ENCODE results near the gene SYNJ1.
A peak's percentile ranks its signal among the peaks of the same experiment; 100 is the strongest.
"Not testable (repeated sequence)": the region's sequence is repeated elsewhere in the genome, so short reads cannot be mapped to it uniquely, and the experiment has no call there.

SYNJ1 gene, protein sequence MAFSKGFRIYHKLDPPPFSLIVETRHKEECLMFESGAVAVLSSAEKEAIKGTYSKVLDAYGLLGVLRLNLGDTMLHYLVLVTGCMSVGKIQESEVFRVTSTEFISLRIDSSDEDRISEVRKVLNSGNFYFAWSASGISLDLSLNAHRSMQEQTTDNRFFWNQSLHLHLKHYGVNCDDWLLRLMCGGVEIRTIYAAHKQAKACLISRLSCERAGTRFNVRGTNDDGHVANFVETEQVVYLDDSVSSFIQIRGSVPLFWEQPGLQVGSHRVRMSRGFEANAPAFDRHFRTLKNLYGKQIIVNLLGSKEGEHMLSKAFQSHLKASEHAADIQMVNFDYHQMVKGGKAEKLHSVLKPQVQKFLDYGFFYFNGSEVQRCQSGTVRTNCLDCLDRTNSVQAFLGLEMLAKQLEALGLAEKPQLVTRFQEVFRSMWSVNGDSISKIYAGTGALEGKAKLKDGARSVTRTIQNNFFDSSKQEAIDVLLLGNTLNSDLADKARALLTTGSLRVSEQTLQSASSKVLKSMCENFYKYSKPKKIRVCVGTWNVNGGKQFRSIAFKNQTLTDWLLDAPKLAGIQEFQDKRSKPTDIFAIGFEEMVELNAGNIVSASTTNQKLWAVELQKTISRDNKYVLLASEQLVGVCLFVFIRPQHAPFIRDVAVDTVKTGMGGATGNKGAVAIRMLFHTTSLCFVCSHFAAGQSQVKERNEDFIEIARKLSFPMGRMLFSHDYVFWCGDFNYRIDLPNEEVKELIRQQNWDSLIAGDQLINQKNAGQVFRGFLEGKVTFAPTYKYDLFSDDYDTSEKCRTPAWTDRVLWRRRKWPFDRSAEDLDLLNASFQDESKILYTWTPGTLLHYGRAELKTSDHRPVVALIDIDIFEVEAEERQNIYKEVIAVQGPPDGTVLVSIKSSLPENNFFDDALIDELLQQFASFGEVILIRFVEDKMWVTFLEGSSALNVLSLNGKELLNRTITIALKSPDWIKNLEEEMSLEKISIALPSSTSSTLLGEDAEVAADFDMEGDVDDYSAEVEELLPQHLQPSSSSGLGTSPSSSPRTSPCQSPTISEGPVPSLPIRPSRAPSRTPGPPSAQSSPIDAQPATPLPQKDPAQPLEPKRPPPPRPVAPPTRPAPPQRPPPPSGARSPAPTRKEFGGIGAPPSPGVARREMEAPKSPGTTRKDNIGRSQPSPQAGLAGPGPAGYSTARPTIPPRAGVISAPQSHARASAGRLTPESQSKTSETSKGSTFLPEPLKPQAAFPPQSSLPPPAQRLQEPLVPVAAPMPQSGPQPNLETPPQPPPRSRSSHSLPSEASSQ (N-terminal part only)

DNA sequence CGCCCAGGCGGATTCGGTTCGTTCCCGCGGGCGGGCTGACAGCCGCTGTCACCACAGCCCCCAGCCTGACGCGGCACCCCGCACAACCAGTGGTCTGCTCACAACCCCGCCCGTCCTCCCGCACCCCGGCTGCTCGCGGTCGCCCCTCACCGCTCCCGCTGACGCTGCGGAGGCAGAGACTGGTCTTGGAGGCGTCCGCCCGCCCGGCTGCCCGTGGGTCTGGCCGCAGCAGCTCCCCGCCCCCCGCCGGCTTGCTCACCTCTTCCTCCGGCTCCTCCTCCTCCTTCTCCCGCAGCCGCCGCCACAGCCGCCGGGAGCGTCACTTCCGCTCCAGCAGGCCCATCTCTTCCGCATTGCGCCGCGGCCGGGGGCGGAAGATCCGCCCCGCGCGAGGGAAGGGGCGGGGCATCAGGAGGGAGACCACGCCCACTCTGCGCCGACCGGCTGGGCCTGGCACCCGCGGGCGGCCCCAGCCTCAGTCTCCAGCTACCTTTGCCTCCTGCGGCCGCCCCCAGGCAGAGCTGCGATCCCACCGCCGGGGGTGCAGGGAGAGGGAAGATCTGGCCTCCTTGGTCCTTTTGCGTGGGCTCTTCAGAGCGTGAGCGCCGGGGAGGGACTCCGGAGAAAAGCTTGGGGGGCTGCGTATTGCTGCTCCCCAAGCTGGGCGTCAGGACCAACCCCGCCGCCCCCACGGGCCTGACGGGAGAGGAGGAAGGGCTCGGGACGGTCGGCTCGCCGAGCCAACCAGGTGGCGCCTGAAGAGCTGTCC lies at the start of gene SYNJ1:
TSS of gene SYNJ1 (minus strand) at position 327 of the 769 bp plus-strand sequence. CDS start 1,118 bp downstream, outside the sequence.
- Histone ChIP-seq H3K36me3 (ENCODE audit: low read depth) (peaks cover 6% of the 10 kb centered on the region; the same call in 1 of the 2 replicates), H3K27me3 (ENCODE audit: insufficient read depth, poor library complexity, severe bottlenecking) (no peaks in the 10 kb centered on the region), H3K9me3 (ENCODE audit: severe bottlenecking) (no peaks in the 10 kb centered on the region), H3K27ac (ENCODE audit: poor library complexity, severe bottlenecking) (peak within 1 kb of the TSS; percentile 62), H3K4me3 (ENCODE audit: severe bottlenecking) (peak within 1 kb of the TSS; percentile 78), H3K4me1 (ENCODE audit: insufficient read depth, poor library complexity, severe bottlenecking) (no peaks in the 10 kb centered on the region)
- peak; percentile 89 for ATAC-seq (ENCODE audit: low read depth)
- peak; percentile 95 for DNase-seq (ENCODE audit: low spot score)
- TF ChIP-seq, protein P1, sequence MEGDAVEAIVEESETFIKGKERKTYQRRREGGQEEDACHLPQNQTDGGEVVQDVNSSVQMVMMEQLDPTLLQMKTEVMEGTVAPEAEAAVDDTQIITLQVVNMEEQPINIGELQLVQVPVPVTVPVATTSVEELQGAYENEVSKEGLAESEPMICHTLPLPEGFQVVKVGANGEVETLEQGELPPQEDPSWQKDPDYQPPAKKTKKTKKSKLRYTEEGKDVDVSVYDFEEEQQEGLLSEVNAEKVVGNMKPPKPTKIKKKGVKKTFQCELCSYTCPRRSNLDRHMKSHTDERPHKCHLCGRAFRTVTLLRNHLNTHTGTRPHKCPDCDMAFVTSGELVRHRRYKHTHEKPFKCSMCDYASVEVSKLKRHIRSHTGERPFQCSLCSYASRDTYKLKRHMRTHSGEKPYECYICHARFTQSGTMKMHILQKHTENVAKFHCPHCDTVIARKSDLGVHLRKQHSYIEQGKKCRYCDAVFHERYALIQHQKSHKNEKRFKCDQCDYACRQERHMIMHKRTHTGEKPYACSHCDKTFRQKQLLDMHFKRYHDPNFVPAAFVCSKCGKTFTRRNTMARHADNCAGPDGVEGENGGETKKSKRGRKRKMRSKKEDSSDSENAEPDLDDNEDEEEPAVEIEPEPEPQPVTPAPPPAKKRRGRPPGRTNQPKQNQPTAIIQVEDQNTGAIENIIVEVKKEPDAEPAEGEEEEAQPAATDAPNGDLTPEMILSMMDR (IDR thresholded peaks at IDR 0.05; ENCODE audit: poor library complexity, severe bottlenecking) = no peak

DNA sequence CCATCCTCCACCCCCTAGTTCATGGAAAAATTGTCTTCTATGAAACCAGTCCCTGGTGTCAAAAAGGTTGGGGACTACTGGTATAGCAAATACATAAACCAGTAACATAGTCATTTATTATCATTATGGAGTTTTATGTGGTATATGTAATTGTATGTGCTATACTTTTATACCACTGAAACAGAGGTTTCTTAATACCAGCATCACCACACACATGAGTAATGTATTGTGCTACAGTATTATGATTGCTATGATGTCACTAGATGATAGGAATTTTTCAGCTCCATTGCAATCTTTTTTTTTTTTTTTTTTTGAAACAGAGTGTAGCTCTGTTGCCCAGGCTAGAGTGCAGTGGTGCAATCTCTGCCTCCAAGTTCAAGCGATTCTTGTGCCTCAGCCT lies 49.5 kb upstream of the SYNJ1 start:
- TF ChIP-seq, protein P1 (IDR thresholded peaks at IDR 0.05; ENCODE audit: poor library complexity, severe bottlenecking) = no peak
- H3K27ac ChIP-seq (ENCODE audit: poor library complexity, severe bottlenecking) = no peak overlapping the region
- no peaks in the 10 kb centered on the region for H3K36me3 ChIP-seq (ENCODE audit: low read depth)
- DNase-seq (ENCODE audit: low spot score) (no peak), ATAC-seq (ENCODE audit: low read depth) (no peak)
- H3K9me3 ChIP-seq (ENCODE audit: severe bottlenecking) = no peaks in the 10 kb centered on the region
- H3K4me3 ChIP-seq (ENCODE audit: severe bottlenecking) = no peak overlapping the region
- no peaks in the 10 kb centered on the region for H3K4me1 ChIP-seq (ENCODE audit: insufficient read depth, poor library complexity, severe bottlenecking)
- no peaks in the 10 kb centered on the region for H3K27me3 ChIP-seq (ENCODE audit: insufficient read depth, poor library complexity, severe bottlenecking)

DNA sequence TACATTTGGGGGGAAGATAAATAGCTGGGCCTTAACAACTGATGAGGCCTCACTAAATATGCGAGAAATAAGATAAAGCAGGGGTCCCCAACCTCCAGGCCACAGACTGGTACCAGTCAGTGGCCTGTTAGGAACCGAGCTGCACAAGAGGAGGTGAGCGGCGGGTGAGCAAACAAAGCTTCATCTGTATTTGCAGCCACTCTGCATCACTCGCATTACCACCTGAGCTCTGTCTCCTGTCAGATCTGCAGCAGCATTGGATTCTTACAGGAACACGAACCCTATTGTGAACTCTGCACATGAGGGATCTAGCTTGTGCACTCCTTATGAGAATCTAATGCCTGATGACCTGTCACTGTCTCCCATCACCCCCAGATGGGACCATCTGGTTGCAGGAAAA lies 48.9 kb upstream of the SYNJ1 start:
- TF ChIP-seq, protein P1 (IDR thresholded peaks at IDR 0.05; ENCODE audit: poor library complexity, severe bottlenecking) = no peak
- no peak for DNase-seq (ENCODE audit: low spot score)
- ATAC-seq (ENCODE audit: low read depth) = no peak

DNA sequence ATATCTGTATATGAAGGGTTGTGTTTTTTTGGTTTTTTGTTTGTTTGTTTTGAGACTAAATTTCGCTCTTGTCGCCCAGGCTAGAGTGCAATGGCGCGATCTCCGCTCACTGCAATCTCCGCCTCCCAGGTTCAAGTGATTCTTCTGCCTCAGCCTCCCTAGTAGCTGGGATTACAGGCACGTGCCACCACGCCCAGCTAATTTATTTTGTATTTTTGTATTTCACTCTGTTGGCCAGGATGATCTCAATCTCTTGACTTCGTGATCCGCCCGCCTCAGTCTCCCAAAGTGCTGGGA lies 45.2 kb upstream of the SYNJ1 start:
- Histone ChIP-seq H3K4me3 (ENCODE audit: severe bottlenecking) (peak overlapping the region; percentile 99), H3K36me3 (ENCODE audit: low read depth) (peaks cover 20% of the 10 kb centered on the region)
- not testable (repeated sequence) for H3K27ac ChIP-seq (ENCODE audit: poor library complexity, severe bottlenecking); DNase-seq (ENCODE audit: low spot score); H3K9me3 ChIP-seq (ENCODE audit: severe bottlenecking); ATAC-seq (ENCODE audit: low read depth); H3K4me1 ChIP-seq (ENCODE audit: insufficient read depth, poor library complexity, severe bottlenecking); H3K27me3 ChIP-seq (ENCODE audit: insufficient read depth, poor library complexity, severe bottlenecking)

More for the DNA sequence above, 48.9 kb upstream of the SYNJ1 start:
- H3K4me3 ChIP-seq (ENCODE audit: severe bottlenecking) = no peak overlapping the region
- no peaks in the 10 kb centered on the region for H3K9me3 ChIP-seq (ENCODE audit: severe bottlenecking)
- no peak overlapping the region for H3K27ac ChIP-seq (ENCODE audit: poor library complexity, severe bottlenecking)
- no peaks in the 10 kb centered on the region for H3K4me1 ChIP-seq (ENCODE audit: insufficient read depth, poor library complexity, severe bottlenecking)
- H3K27me3 ChIP-seq (ENCODE audit: insufficient read depth, poor library complexity, severe bottlenecking) = no peaks in the 10 kb centered on the region
- no peaks in the 10 kb centered on the region for H3K36me3 ChIP-seq (ENCODE audit: low read depth)

All from RWPE2 (cell line).